Stimulated activated CD4-positive, alpha-beta T cell treated with anti-CD3 and anti-CD28 coated beads, Interleukin-15, amount 100 ng/mL, for 1 hour (primary cell): ENCODE measurements around the gene TBKBP1.
A peak's percentile ranks its signal among the peaks of the same experiment; 100 is the strongest.

Source experiments
- DNase-seq, 2 donors: peaks; one replicate each; pipeline ENCODE4 v3.0.0-alpha.2; 2020; ENCODE audit warnings: low read depth in 1 of 2, low spot score in 1 of 2

The TBKBP1 gene

GRCh38 chr17:47712330-47713023, 18.5 kb downstream of the TBKBP1 start:
- DNase-seq = no peak

GRCh38 chr17:47713980-47714700, 20.2 kb downstream of the TBKBP1 start:
- DNase-seq = no peak

- DNase-seq = no peak
Observed at GRCh38 chr17:47714773-47715396, 20.9 kb downstream of the TBKBP1 start.

GRCh38 chr17:47715669-47716325, 21.8 kb downstream of the TBKBP1 start:
- no peak for DNase-seq

GRCh38 chr17:47716375-47716774, 22.4 kb downstream of the TBKBP1 start:
- DNase-seq = no peak

- no peak for DNase-seq
Observed at GRCh38 chr17:47717261-47717697, 23.3 kb downstream of the TBKBP1 start.

GRCh38 chr17:47717979-47718621, 24.1 kb downstream of the TBKBP1 start:
- DNase-seq = no peak

GRCh38 chr17:47718634-47719405, 24.9 kb downstream of the TBKBP1 start:
- no peak for DNase-seq

GRCh38 chr17:47719411-47720152, 25.6 kb downstream of the TBKBP1 start:
- DNase-seq = no peak

- DNase-seq = no peak
Observed at GRCh38 chr17:47720196-47720595, 26.2 kb downstream of the TBKBP1 start.

GRCh38 chr17:47720754-47721533, 27.0 kb downstream of the TBKBP1 start:
- peak; percentile 75 to 90 for DNase-seq

- DNase-seq = no peak
Observed at GRCh38 chr17:47721725-47722124, 27.8 kb downstream of the TBKBP1 start.

- no peak for DNase-seq
Observed at GRCh38 chr17:47724705-47725104, 30.7 kb downstream of the TBKBP1 start.

- no peak for DNase-seq
Observed at GRCh38 chr17:47725446-47726111, 31.6 kb downstream of the TBKBP1 start.

- no peak for DNase-seq
Observed at GRCh38 chr17:47726796-47727703, 33.1 kb downstream of the TBKBP1 start.

GRCh38 chr17:47727704-47728036, 33.7 kb downstream of the TBKBP1 start:
- no peak for DNase-seq

- no peak for DNase-seq
Observed at GRCh38 chr17:47728214-47728877, 34.4 kb downstream of the TBKBP1 start.
